GM12878 (cell line): ENCODE data around the gene SGCD.
"Not testable (repeated sequence)": the region's sequence is repeated elsewhere in the genome, so short reads cannot be mapped to it uniquely, and the experiment has no call there.

Experiments used
- ASH2L ChIP-seq: fragments of 300-600, 200-600 bp; sonication (generic); IDR thresholded peaks from 2 replicates; pipeline ENCODE4 v1.6.1; 2017; ENCODE audit warnings: low read depth, mild to moderate bottlenecking, borderline replicate concordance
- JUND ChIP-seq: IDR thresholded peaks from 2 replicates; pipeline ENCODE4 v1.6.1; 2012; ENCODE audit warnings: low read depth, mild to moderate bottlenecking, low read length, improper control_type of control experiment, moderate library complexity
- NRF1 ChIP-seq: conservative IDR thresholded peaks from 2 replicates; pipeline ENCODE4 v1.6.1; 2011; ENCODE audit warnings: mild to moderate bottlenecking, low read depth, low read length, improper control_type of control experiment
- SP1 ChIP-seq: IDR thresholded peaks from one replicate; pipeline ENCODE4 v1.6.1; 2011; ENCODE audit warnings: low read depth, low read length
- TCF12 ChIP-seq: IDR thresholded peaks from 2 replicates; pipeline ENCODE4 v1.6.1; 2011; ENCODE audit warnings: low read depth, mild to moderate bottlenecking, low read length
- TCF7 ChIP-seq: IDR thresholded peaks from 2 replicates; pipeline ENCODE4 v1.6.1; 2014; ENCODE audit warnings: antibody characterized with exemption, borderline replicate concordance
- TF ChIP-seq, protein P1 (sequence below): IDR thresholded peaks from 2 replicates; pipeline ENCODE4 v1.6.1; 2011; ENCODE audit warnings: borderline replicate concordance, low read depth, mild to moderate bottlenecking, moderate library complexity, low read length; ENCODE audit not compliant: insufficient read depth, poor library complexity, severe bottlenecking
- TF ChIP-seq, protein P2 (sequence below): fragments of 150-350 bp; IDR thresholded peaks from 2 replicates; pipeline ENCODE4 v1.6.1; 2014; ENCODE audit warnings: mild to moderate bottlenecking, low read depth, low read length
- TF ChIP-seq, protein P3 (sequence below), 3 experiments: IDR thresholded peaks in 2 of 3; conservative IDR thresholded peaks in 1 of 3; 2 replicates each; pipeline ENCODE4 v1.5.1; 2011; ENCODE audit warnings: low read depth in 3 of 3, low read length in 3 of 3, mild to moderate bottlenecking in 3 of 3, control low read depth in 2 of 3, moderate library complexity in 2 of 3, inconsistent platforms in 1 of 3, mixed read lengths in 1 of 3; ENCODE audit not compliant: control insufficient read depth in 2 of 3, insufficient read depth in 1 of 3; ENCODE audit errors: extremely low read depth in 1 of 3

DNA sequence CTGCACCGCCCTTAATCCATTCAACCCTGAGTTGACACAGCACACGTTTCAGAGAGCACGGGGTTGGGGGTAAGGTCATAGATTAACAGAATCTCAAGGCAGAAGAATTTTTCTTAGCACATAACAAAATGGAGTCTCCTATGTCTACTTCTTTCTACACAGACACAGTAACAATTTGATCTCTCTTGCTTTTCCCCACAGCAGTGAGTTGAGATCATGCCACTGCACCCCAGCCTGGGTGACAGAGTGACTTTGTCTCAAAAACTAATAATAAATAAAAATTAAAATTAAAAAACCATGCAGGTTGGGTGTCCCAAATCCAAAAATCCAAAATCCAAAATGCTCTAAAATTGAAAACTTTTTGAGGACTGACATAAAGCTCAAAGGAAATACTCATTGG, 339.7 kb downstream of the SGCD start:
- not testable (repeated sequence) for TF ChIP-seq ASH2L, NRF1, SP1, TCF7, JUND, TCF12
- TF ChIP-seq, protein P1, sequence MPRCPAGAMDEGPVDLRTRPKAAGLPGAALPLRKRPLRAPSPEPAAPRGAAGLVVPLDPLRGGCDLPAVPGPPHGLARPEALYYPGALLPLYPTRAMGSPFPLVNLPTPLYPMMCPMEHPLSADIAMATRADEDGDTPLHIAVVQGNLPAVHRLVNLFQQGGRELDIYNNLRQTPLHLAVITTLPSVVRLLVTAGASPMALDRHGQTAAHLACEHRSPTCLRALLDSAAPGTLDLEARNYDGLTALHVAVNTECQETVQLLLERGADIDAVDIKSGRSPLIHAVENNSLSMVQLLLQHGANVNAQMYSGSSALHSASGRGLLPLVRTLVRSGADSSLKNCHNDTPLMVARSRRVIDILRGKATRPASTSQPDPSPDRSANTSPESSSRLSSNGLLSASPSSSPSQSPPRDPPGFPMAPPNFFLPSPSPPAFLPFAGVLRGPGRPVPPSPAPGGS, result not testable (repeated sequence)
- TF ChIP-seq, protein P2, sequence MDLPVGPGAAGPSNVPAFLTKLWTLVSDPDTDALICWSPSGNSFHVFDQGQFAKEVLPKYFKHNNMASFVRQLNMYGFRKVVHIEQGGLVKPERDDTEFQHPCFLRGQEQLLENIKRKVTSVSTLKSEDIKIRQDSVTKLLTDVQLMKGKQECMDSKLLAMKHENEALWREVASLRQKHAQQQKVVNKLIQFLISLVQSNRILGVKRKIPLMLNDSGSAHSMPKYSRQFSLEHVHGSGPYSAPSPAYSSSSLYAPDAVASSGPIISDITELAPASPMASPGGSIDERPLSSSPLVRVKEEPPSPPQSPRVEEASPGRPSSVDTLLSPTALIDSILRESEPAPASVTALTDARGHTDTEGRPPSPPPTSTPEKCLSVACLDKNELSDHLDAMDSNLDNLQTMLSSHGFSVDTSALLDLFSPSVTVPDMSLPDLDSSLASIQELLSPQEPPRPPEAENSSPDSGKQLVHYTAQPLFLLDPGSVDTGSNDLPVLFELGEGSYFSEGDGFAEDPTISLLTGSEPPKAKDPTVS, result not testable (repeated sequence)
- TF ChIP-seq, protein P3, sequence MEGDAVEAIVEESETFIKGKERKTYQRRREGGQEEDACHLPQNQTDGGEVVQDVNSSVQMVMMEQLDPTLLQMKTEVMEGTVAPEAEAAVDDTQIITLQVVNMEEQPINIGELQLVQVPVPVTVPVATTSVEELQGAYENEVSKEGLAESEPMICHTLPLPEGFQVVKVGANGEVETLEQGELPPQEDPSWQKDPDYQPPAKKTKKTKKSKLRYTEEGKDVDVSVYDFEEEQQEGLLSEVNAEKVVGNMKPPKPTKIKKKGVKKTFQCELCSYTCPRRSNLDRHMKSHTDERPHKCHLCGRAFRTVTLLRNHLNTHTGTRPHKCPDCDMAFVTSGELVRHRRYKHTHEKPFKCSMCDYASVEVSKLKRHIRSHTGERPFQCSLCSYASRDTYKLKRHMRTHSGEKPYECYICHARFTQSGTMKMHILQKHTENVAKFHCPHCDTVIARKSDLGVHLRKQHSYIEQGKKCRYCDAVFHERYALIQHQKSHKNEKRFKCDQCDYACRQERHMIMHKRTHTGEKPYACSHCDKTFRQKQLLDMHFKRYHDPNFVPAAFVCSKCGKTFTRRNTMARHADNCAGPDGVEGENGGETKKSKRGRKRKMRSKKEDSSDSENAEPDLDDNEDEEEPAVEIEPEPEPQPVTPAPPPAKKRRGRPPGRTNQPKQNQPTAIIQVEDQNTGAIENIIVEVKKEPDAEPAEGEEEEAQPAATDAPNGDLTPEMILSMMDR (IDR thresholded peaks at IDR 0.05 in 2 of 3, conservative IDR thresholded peaks at IDR 0.05 in 1 of 3; ENCODE audit: control insufficient read depth in 2 of 3, extremely low read depth in 1 of 3, insufficient read depth in 1 of 3, low read depth in 3 of 3, low read length in 3 of 3), result not testable (repeated sequence)
